Subcutaneous adipose tissue (tissue), 4 donors: Measurements from ENCODE around the gene QRICH1. TPM values are rescaled to one million over a fixed set of nuclear protein-coding genes. Genes with fewer than 3 reads are reported as not detected.

Source experiments
- CTCF ChIP-seq: fragments of 450-650 bp; IDR thresholded peaks from one replicate; pipeline ENCODE4 v1.5.1; 2016; ENCODE audit warnings: low read depth, mild to moderate bottlenecking, control low read depth, antibody characterized with exemption, moderate library complexity
- total RNA-seq, 4 donors: library from RNA; depleted of rRNA; stranded (reverse); fragments of >200 nt; gene quantifications; one replicate each; pipeline ENCODE4 v1.1.0, GENCODE V29; 2016

QRICH1 gene
- total RNA-seq, 4 donors from 2014 or later, result 47.9 to 90.7 (median 76.5) TPM

GRCh38 chr3:49098910-49099630 is 5.2 kb upstream of the QRICH1 start:
- TF ChIP-seq CTCF, result no peak

GRCh38 chr3:49098429-49098828 is 4.6 kb upstream of the QRICH1 start:
- TF ChIP-seq CTCF, result no peak

- TF ChIP-seq CTCF, result no peak
These were observed 676 bp downstream of the QRICH1 start for GRCh38 chr3:49092938-49093852.

- TF ChIP-seq CTCF, result no peak
These were observed 12.4 kb downstream of the QRICH1 start for GRCh38 chr3:49081429-49081828.

GRCh38 chr3:49079270-49079669 is 14.6 kb downstream of the QRICH1 start:
- no peak for TF ChIP-seq CTCF

GRCh38 chr3:49076646-49077045 is 17.2 kb downstream of the QRICH1 start:
- TF ChIP-seq CTCF, result no peak

GRCh38 chr3:49076116-49076515 is 17.8 kb downstream of the QRICH1 start:
- no peak for TF ChIP-seq CTCF
